GM21515 (cell line): ENCODE results near the gene CD200R1.

Source experiments
- ATAC-seq: cut with Tn5 transposase; IDR thresholded peaks from one replicate; pipeline ENCODE4 v1.9.1; 2021; ENCODE audit not compliant: unreplicated experiment

The CD200R1 gene

DNA sequence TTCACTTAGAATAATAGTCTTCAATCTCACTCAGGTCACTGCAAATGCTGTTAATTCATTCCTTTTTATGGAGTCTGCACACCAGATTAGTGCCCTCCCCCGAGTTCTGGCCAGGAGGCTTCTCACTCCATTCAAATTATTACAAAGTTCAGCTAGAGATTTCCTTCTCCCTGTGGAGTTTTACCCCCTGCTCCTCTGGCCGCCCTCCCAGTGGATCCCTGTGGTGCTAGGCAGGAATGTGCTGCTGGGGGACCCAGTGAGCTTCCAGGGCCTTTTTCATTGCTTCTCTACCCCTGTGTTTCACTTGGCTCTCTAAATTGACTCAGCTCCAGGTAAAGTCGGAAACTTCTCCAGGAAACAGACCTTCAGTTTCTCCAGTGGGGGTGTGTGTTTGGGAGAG lies 85.5 kb downstream of the CD200R1 start:
- no peak for ATAC-seq

DNA sequence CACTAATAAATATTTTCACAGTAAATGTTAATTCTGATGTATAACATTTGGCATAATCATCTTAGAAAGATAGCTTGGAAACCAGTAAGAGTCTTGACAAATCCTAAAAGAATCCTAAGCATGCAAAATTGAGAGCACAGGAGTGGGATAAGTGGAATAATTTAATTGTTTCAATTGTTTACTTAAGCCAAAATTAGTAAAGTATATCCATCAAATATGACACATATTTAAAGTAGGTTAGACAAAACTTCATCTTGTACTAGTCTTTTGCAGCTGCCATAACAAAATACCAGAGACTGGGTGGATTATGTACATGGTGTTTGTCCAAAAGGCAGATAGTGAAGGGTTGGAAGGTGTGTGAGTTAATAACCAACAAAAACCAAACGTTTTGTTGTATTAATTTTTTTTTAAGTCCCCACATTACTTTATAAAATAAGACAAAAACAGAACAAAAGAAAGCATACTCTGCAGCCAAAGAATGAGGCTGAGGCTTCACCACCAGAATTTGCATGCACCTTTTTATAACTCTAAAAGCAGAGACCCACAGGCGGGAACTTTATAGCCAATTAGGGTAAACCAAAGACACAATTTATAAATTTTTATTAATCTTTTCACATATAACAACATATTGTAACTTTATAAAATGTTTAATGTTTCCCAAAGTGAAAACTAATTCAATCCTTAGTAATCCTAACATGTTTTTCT lies 86.4 kb downstream of the CD200R1 start:
- ATAC-seq = no peak

DNA sequence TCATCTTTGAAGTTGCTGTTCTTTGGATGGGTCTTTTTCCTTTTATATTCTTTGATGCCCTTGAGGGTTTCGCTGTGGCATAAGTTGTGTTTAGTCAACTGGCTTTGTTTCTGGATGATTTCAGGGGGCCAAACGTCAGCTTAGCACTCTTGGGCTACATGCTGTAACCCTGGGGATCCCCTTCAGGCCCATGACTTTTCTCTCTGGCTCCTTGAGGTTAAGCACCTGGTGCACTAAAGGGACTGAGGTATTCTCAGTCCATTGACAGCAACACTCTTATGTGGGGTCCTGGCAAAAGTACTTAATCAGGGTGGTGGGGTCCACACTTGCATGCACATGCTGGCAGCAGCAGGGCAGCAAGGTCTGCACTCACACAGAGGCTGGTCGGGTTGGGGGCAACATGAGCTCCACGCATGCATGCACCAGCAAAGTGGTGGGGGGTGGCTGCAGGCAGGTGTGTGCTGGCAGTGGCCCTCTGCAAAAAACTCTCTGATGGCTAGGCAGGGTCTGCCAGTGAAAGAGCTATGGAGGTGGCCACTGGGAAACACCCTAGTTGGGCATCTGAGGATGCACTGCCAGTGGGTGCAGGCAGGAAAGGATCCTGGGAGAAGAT lies 90.1 kb downstream of the CD200R1 start:
- no peak for ATAC-seq

DNA sequence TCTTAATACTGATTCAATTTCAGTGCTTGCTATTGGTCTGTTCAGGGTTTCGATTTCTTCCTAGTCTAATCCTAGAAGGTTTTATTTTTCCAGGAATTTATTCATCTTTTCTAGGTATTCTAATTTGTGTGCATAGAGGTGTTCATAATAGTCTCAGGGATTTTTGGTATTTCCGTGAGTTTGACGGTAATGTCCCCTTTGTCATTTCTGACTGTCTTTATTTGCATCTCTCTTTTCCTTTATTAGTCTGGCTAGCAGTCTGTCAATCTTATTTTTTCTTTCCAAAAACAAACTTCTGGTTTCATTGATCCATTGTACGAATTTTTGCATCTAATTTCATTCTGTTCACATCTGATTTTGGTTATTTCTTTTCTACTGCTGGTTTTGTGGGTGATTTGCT lies 93.0 kb downstream of the CD200R1 start:
- ATAC-seq = no peak

DNA sequence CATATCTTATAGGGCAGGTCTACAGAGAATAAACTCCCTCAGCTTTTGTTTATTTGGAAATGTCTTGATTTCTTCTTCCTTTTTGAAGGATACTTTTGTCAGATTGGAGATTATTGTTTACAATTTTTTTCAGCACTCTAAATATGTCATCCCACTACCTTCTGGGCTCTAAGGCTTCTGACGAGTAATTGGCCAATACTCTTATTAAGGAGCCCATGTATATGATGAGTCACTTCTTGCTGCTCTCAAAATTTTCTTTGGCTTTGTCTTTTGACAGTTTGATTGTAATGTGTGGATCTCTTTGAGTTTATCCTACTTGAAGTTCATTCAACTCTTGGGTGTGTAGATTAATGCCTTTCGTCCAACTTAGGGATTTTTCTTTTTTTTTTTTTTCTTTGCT lies 99.3 kb downstream of the CD200R1 start:
- no peak for ATAC-seq

DNA sequence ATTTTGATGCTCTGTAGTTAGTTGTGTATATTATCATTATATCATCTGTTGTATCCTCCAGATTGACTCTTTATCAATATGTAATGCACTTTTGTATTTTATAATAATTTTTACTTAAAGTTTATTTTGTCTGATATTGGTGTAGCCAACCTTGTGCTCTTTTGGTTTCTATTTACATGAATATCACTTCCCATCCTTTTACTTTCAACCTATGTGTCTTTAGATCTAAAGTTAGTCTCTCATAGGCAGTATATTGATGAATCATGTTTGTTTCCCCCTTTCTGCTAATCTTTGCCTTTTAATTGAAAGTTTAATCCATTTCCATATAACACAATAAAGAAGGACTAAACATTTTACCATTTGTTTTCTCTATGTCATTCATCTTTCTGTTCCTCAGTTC lies 100.2 kb downstream of the CD200R1 start:
- ATAC-seq = no peak

DNA sequence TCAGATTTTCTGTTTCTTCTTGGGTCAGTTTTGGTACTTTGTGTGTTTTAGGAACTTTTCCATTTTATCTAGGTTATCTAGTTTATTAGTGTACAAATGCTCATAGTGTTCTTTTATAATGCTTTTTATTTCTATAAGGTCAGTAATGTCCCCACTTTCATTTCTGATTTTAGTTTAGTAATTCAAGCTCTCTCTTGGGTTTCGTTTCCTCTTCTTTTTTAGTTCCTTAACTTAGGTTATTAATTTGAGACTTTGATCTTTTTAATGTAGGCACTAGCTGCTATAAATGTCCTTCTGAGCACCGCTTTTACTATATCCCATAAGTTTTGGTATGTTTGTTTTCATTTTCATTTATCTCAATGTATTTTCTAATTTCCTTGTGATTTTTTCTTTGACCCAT lies 101.3 kb downstream of the CD200R1 start:
- no peak for ATAC-seq

DNA sequence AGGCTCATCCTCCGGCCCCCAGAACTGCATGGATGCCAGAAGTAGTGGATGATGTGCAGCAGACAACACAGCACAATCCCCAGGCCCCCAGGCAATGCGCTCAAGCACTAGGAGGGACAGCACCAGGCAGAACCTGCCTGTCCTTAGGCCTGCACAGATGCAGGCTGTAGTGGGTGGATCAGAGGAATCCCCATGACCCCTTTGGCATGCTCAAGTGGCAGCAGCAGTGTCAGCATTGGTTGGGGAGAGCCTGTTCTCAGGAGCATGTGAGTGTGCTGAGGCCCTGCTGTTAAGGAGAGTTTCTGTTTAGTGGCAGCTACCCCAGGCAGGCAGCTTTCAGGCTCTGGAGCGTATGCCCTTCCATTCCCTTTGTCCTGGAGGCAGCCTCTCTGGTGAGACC lies 103.2 kb downstream of the CD200R1 start:
- no peak for ATAC-seq
